IPS DF 4.7 (cell line): ENCODE measurements around the gene OSBP2.

Experiments
- DNase-seq: peaks from one replicate; pipeline ENCODE4 v3.0.0-alpha.2; 2013; ENCODE audit warnings: low spot score; ENCODE audit errors: extremely low read depth

Gene OSBP2

DNA sequence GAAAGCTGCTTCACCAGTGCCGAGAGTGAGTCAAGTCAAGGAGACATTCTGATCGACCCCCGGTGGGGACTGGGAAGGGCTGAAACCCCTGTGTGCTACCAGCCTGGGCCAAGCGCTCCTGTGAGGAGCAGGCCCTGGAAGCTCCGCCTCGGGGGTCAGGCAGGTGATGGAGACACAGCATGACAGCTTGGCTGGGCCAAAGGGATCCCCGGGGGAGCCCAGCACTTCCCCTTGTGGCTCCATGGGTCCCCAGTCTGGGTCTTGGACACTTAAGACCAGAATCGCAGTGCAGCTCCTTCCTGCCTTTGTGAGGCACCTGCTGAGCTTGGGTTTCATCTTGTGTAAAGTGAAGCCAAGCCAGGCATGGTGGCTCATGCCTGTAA is 184.7 kb downstream of the OSBP2 start:
- no peak for DNase-seq

- DNase-seq = no peak
Observed at GRCh38 chr22:30880181-30880601, 185.5 kb downstream of the OSBP2 start.

- no peak for DNase-seq
Observed at GRCh38 chr22:30880847-30881246, 186.2 kb downstream of the OSBP2 start.

DNA sequence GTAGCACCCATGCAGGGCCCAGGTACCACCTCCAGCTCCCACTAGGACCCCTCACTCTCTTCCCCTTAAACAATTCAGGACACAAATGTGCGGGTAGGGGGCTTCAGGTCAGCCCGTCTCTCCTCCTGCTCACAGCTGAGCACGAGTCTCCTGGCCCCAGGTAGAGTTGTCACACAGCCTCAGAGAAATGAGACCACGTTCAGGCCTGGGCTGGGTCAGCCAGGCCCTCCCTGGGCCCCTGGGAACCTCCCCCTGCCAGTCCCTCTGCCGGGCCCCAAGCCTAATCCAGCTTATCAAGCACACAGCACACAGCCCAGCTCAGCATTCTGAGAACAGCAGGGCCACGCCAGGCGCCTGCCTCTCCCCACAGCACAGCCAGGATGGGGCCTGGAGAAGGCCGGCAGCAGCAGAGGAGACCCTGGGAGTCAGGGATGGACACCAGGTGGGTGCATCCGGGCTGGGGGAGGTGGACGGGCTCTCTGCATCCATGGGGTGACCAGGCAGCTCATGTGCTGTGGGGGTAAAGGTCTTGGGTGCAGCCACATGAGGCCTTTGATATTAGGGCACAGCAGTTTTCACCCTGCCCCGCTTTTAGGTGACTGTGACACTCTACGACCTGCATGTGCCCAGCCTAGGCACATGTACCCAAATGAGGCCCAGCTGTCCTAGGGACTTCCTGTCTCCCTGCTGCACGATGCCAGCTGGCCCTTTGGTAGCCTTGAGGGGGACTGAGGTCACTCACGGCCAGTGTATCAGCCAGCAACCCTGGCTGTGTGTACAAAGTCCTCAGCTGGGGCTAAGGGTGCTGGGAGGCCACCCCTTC is 186.9 kb downstream of the OSBP2 start:
- no peak for DNase-seq

DNA sequence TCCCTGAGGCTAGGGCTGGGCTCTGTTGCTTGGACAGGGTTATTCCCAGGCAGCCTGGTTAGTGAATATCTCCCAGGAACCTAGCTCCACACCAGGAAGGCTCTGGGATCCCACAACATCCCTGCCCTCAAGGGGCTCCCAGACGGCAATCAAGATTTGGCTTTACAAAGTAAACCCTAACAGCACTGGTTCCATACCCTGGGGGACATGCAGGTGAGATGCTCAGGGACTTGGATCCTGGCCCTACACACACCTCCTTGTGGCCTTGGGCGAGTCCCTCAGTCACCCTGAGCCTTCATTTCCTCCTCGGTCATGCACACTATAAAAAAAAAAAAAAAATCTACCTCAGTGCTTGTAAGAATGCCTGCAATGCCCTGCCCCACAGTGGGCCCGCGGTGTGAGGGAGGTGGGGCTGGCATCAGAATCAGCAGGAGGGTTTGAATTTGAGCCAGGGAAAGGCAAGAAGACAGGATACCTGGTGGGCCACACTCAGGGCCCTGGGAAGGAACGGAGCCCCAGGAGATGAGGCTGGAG is 187.6 kb downstream of the OSBP2 start:
- no peak for DNase-seq

GRCh38 chr22:30882974-30883533 is 188.4 kb downstream of the OSBP2 start:
- DNase-seq = no peak

- no peak for DNase-seq
Observed at GRCh38 chr22:30883586-30884145, 189.0 kb downstream of the OSBP2 start.

GRCh38 chr22:30884211-30885000 is 189.7 kb downstream of the OSBP2 start:
- DNase-seq = no peak

DNA sequence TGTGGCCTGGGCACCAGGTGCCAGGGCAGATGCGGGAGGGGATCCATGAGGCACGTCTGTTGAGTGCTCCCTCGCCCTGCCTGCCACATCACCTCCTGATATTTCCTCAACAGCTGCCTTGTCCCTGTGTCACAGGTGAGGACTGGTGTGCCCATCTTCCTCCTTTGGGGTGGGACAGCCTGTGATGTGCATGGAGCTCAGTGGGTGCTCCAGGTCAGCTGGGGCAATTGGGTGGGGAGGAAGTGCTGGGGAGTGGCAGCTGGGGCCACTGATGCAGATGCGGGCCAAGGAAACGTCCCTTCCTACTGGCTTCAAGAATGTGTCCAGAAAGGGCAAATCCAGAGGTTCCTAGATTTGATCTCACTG is 190.3 kb downstream of the OSBP2 start:
- DNase-seq = no peak

GRCh38 chr22:30885591-30885990 is 190.9 kb downstream of the OSBP2 start:
- DNase-seq = no peak

DNA sequence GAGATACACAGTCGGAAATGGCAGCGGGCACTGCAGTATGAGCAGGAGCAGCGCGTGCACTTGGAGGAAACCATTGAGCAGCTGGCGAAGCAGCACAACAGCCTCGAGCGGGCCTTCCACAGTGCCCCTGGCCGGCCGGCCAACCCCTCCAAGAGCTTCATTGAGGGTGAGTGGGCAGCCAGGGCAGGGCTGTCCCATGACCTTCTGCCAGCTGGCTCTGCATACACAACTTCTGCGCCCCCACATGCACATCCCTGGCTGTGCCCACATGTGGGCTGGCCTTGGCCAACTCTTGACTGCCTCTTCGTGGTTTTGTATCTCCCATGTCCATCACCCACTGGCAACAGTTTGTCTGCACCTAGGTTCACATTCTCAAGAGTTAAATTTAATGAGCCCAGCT is 192.8 kb downstream of the OSBP2 start:
- no peak for DNase-seq

- no peak for DNase-seq
Observed at GRCh38 chr22:30887861-30888260, 193.2 kb downstream of the OSBP2 start.

DNA sequence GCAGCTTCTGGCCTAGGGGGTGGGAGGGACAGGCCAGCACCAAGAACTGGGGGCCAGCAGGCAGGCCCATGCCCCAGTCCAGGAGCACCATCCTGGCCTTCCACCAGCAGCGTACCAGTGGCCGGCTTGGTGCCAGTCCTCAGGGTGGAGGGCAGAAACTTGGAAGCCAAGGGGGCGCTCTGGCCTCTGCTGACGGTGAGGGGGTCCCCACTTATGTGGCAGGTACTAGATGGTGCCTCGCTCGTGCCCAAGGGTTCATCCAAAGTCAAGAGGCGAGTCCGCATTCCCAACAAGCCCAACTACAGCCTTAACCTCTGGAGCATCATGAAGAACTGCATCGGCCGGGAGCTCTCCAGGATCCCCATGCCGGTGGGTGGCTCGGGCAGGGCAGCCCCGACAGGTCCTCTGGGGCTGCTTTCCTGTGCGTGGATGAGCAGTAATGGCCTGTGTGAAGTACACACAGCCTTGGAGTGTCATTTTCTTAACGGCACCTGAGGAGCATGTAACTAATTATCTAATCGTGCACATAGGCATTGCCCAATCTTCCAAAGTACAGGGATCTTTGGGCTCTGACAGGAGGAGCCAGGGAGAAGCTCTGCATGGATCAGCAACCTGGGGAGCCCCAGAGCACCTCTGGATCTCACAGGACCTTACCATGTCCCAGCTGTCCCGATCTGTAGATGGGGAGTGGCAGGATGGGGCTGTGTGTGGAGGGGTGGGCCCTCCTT is 194.8 kb downstream of the OSBP2 start:
- DNase-seq = no peak

DNA sequence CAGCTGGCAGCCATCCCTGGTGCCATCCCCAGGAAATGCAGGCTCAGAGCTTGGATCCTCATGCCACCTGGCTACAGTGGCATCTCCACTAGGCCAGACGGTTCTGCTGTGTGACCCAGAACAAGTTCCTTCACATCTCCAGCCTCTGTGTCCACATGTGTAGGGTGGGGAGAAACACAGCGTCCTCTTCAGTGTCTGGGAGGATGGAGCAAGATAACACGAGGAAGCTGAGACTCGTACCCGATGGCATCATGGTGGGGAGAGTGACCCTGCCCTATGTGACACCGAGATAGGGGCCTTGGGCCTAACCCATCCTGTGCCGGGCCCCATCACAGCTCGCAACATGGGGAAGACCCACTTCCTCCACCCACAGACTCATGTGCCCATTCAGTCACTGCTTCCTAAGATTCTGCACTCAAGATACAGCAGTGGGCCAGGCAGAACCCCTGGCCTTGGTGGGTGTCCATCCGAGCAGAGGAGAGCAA is 195.4 kb downstream of the OSBP2 start:
- DNase-seq = no peak

DNA sequence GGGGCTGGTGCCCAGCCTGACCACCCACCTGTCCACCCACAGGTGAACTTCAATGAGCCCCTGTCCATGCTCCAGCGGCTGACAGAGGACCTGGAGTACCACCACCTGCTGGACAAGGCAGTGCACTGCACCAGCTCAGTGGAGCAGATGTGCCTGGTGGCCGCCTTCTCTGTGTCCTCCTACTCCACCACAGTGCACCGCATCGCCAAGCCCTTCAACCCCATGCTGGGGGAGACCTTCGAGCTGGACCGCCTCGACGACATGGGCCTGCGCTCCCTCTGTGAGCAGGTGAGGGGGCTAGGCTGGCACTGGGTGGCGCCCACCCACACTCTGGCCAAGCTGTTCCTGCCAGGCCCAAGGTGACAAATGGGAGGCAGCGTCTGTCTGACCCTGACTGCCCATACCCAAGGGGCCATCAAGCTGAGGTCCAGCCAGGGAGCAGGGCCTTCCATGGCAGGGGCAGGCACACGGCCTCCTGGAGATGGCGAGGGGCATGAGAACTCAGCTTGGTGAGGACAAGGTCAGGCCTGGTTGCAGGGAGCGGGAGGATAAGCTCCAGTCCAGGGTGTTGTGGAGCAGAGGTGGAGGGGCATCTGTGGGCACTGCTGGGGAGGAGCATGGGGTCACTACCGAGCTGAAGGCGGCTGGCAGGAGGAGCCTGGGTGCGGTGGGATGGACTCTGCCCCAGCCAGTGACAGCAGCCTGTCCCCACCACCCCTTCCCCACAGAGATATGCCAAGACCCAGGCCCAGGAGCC is 196.2 kb downstream of the OSBP2 start:
- DNase-seq = peak; percentile 22

GRCh38 chr22:30891443-30891755 is 196.7 kb downstream of the OSBP2 start:
- DNase-seq = no peak

DNA sequence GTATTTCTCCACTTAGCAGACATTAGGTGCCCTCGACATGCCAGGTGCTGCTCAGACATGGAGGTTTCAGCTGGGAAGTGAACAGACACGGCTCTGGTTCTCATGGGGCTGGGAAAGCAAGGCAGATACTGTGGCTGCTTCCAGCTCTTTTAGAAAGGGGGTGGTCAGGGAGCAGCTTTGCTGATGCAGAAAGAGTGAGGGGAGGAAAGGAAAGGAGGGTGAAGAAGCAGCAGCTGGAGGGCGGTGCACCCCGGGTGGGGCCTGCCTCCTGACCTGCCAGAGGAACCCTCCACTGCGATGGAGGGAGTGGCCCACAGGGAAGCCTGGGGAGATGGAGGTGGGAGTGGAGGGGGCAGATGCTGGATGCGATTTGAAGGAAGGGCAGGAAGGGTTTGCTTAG is 197.1 kb downstream of the OSBP2 start:
- no peak for DNase-seq

DNA sequence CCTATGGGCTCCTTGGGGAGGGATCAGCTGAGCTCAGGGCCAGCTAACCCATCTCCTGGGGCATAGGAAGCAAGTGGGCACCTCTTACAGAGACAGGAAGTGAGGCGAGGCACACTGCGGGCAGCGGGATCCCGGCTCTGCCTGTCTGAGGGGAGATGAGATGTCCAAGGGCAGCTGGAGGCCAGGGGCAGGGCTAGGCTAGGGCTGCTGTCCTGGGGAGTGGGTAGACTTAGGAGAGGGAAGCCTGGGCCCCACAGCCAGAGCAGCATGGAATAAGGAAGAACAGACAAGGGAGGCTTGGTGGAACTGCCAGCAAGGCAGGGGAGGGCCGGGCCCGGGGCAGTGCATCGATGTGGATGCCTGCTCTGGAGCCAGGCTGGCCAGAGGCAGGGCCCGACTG is 197.6 kb downstream of the OSBP2 start:
- DNase-seq = no peak

GRCh38 chr22:30892731-30893221 is 198.1 kb downstream of the OSBP2 start:
- no peak for DNase-seq
